ENCODE data around the gene IL7R.
"Not testable (repeated sequence)": the region's sequence is repeated elsewhere in the genome, so short reads cannot be mapped to it uniquely, and the experiment has no call there.

IL7R gene

DNA sequence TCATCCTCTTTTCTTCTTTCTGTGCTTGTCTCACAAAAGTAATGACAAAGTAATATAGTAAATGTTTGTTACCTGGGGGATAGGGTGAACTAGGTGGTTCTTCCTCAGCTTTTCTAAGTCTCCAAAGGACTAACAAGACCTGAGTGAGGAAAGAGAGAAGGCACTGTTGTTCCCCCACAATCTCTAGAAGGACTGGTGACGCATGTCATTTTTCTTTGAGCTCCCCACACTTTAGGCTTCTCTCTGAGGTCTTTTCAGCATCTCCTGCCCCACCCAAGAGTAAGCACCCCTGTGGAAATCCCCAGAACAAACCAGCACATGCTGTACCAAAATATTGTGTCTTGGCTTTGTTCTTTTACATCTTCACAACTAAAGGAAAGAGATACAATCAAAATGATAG, 2.4 kb upstream of the IL7R start (continued):
- no peak for TF ChIP-seq ZNF2 (tag by site-specific recombination; IDR thresholded peaks at IDR 0.05)
- TF ChIP-seq ZNF670 (tag by site-specific recombination; IDR thresholded peaks at IDR 0.05; ENCODE audit: low read depth) = no peak
- no peak for TF ChIP-seq ZNF341 (tag by site-specific recombination; IDR thresholded peaks at IDR 0.05; ENCODE audit: low read depth)
- TF ChIP-seq HOXC10 (CRISPR knock-in tag; IDR thresholded peaks at IDR 0.05) = no peak
- TF ChIP-seq ZNF600 (tag by site-specific recombination; IDR thresholded peaks at IDR 0.05) = no peak
- no peak for TF ChIP-seq ZNF629 (tag by site-specific recombination; IDR thresholded peaks at IDR 0.05)
- no peak for TF ChIP-seq HOXA7 (CRISPR knock-in tag; IDR thresholded peaks at IDR 0.05; ENCODE audit: borderline replicate concordance)
- no peak for TF ChIP-seq MYNN (tag by site-specific recombination; IDR thresholded peaks at IDR 0.05; ENCODE audit: borderline replicate concordance)

DNA sequence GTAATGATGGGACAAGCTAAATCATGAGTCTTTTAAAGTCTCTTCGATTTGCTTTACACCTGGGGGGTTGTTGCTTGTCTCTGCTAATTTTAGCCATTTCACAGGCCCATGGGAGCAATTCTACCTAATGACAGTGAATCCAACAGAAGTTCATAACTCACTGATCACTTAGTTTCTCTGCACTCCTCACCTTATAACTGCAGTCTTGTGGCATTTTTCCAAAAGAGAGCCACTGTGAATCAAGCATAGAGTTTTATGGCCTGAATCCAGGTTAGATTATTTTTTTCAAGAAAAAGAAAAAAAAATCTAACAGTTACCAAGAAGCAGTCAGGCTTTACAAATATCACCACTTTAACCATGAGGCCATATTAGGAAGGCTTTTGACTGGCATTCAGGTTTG, 1.5 kb upstream of the IL7R start:
- peaks cover 4% of the 10 kb centered on the region for H3K4me1 ChIP-seq (ENCODE audit: control insufficient read depth, insufficient read depth, low read length)
- POLR2A ChIA-PET = no interaction called here

DNA sequence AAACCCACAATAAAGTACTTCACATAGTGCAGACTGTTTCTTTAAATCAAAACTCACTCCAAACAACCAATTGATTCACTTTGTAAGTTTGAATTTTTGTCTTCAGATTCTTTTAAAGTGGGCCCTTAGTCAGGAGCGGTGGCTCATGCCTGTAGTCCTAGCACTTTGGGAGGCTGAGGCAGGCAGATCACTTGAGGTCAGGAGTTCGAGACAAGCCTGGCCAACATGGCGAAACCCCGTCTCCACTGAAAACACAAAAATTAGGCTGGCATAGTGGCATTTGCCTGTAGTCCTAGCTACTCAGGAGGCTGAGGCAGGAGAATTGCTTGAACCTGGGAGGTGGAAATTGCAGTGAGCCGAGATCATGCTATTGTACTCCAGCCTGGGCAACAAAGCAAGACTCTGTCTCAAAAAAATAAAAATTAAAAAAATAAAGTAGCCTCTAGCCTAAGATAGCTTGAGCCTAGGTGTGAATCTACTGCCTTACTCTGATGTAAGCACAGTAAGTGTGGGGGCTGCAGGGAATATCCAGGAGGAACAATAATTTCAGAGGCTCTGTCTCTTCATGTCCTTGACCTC, 416 bp upstream of the IL7R start:
- CTCF ChIA-PET = interaction anchor here (1.3 kb wide), 1 partner anchor 69 kb away, joined by 4 read pairs; no protein-coding TSS in a partner anchor
- POLR2A ChIA-PET; H3K4me1 ChIP-seq (ENCODE audit: control insufficient read depth, insufficient read depth, low read length); H3K27ac ChIP-seq (ENCODE audit: extremely low read depth, low read depth, low read length); H3K36me3 ChIP-seq (ENCODE audit: control insufficient read depth in 2 of 2, insufficient read depth in 1 of 2, low read length in 2 of 2); H3K4me3 ChIP-seq (ENCODE audit: low read depth, low read length); H3K9me3 ChIP-seq (ENCODE audit: control insufficient read depth, insufficient read depth, low read depth, low read length): not testable (repeated sequence)

More for the DNA sequence above, 1.5 kb upstream of the IL7R start:
- no peaks in the 10 kb centered on the region for H3K36me3 ChIP-seq (ENCODE audit: control insufficient read depth in 2 of 2, insufficient read depth in 1 of 2, low read length in 2 of 2)
- H3K9me3 ChIP-seq (ENCODE audit: control insufficient read depth, insufficient read depth, low read depth, low read length) = no peaks in the 10 kb centered on the region; the same call in 1 of the 2 replicates
- TF ChIP-seq ZNF23 (tag by site-specific recombination; IDR thresholded peaks at IDR 0.05; ENCODE audit: borderline replicate concordance) (no peak), ZBTB7A (tag by site-specific recombination; IDR thresholded peaks at IDR 0.05; ENCODE audit: low read depth) (no peak), ZBTB21 (tag by site-specific recombination; IDR thresholded peaks at IDR 0.05) (no peak)
- TF ChIP-seq, protein P1, sequence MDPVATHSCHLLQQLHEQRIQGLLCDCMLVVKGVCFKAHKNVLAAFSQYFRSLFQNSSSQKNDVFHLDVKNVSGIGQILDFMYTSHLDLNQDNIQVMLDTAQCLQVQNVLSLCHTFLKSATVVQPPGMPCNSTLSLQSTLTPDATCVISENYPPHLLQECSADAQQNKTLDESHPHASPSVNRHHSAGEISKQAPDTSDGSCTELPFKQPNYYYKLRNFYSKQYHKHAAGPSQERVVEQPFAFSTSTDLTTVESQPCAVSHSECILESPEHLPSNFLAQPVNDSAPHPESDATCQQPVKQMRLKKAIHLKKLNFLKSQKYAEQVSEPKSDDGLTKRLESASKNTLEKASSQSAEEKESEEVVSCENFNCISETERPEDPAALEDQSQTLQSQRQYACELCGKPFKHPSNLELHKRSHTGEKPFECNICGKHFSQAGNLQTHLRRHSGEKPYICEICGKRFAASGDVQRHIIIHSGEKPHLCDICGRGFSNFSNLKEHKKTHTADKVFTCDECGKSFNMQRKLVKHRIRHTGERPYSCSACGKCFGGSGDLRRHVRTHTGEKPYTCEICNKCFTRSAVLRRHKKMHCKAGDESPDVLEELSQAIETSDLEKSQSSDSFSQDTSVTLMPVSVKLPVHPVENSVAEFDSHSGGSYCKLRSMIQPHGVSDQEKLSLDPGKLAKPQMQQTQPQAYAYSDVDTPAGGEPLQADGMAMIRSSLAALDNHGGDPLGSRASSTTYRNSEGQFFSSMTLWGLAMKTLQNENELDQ (tag by site-specific recombination; IDR thresholded peaks at IDR 0.05; ENCODE audit: low read depth) = no peak
- H3K4me3 ChIP-seq (ENCODE audit: low read depth, low read length) = no peak overlapping the region
- CTCF ChIA-PET = no interaction called here
- H3K27ac ChIP-seq (ENCODE audit: extremely low read depth, low read depth, low read length) = no peak overlapping the region

DNA sequence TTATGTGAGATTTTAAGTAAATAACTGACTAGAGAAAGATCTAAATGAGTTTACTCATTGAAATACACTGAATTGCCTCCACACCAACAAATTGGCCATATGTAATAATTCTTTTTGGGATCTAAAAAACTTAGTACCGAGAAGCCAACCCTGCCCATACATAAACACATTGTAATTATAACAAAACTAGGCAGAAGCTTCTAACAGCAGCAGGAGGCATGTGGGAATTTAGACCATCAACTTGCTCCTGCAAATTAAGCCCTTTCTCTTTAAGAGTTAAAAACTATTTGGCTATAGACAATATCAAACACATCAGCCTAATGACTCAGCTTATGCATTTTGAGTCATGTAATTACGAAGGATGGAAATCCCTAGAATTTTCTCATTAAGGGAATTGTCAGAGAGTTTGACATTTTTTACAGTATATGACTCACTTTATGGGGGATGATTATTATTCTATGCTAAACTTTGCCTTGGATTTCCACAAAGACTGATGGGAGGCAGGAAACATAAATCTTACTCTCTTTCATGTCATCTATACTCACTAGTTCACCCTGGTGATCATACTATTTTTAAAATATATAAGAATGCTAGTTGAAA, 1.0 kb downstream of the IL7R start:
- Histone ChIP-seq H3K9me3 (ENCODE audit: control insufficient read depth, insufficient read depth, low read depth, low read length) (no peaks in the 10 kb centered on the region; the same call in 1 of the 2 replicates), H3K27ac (ENCODE audit: extremely low read depth, low read depth, low read length) (no peak overlapping the region), H3K36me3 (ENCODE audit: control insufficient read depth in 2 of 2, insufficient read depth in 1 of 2, low read length in 2 of 2) (no peaks in the 10 kb centered on the region), H3K4me1 (ENCODE audit: control insufficient read depth, insufficient read depth, low read length) (peaks cover 4% of the 10 kb centered on the region), H3K4me3 (ENCODE audit: low read depth, low read length) (no peak overlapping the region)
- TF ChIP-seq ZEB2 (tag by site-specific recombination; IDR thresholded peaks at IDR 0.05) (0 out of 2 replicates have a peak, but pooled peaks have one; percentile 27), HOXC10 (CRISPR knock-in tag; IDR thresholded peaks at IDR 0.05) (no peak), SP7 (tag by site-specific recombination; IDR thresholded peaks at IDR 0.05) (peak; percentile 21; the same call in 1 of the 2 replicates), ZNF140 (tag by site-specific recombination; IDR thresholded peaks at IDR 0.05) (no peak)
- TF ChIP-seq, protein P2, sequence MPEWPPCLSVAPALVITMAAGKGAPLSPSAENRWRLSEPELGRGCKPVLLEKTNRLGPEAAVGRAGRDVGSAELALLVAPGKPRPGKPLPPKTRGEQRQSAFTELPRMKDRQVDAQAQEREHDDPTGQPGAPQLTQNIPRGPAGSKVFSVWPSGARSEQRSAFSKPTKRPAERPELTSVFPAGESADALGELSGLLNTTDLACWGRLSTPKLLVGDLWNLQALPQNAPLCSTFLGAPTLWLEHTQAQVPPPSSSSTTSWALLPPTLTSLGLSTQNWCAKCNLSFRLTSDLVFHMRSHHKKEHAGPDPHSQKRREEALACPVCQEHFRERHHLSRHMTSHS (tag by site-specific recombination; IDR thresholded peaks at IDR 0.05) = no peak
- TF ChIP-seq, protein P3, sequence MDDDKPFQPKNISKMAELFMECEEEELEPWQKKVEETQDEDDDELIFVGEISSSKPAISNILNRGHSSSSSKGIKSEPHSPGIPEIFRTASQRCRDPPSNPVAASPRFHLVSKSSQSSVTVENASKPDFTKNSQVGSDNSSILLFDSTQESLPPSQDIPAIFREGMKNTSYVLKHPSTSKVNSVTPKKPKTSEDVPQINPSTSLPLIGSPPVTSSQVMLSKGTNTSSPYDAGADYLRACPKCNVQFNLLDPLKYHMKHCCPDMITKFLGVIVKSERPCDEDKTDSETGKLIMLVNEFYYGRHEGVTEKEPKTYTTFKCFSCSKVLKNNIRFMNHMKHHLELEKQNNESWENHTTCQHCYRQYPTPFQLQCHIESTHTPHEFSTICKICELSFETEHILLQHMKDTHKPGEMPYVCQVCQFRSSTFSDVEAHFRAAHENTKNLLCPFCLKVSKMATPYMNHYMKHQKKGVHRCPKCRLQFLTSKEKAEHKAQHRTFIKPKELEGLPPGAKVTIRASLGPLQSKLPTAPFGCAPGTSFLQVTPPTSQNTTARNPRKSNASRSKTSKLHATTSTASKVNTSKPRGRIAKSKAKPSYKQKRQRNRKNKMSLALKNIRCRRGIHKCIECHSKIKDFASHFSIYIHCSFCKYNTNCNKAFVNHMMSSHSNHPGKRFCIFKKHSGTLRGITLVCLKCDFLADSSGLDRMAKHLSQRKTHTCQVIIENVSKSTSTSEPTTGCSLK (tag by site-specific recombination; IDR thresholded peaks at IDR 0.05) = no peak
- TF ChIP-seq, protein P4, sequence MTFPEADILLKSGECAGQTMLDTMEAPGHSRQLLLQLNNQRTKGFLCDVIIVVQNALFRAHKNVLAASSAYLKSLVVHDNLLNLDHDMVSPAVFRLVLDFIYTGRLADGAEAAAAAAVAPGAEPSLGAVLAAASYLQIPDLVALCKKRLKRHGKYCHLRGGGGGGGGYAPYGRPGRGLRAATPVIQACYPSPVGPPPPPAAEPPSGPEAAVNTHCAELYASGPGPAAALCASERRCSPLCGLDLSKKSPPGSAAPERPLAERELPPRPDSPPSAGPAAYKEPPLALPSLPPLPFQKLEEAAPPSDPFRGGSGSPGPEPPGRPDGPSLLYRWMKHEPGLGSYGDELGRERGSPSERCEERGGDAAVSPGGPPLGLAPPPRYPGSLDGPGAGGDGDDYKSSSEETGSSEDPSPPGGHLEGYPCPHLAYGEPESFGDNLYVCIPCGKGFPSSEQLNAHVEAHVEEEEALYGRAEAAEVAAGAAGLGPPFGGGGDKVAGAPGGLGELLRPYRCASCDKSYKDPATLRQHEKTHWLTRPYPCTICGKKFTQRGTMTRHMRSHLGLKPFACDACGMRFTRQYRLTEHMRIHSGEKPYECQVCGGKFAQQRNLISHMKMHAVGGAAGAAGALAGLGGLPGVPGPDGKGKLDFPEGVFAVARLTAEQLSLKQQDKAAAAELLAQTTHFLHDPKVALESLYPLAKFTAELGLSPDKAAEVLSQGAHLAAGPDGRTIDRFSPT (tag by site-specific recombination; IDR thresholded peaks at IDR 0.05) = peak; percentile 58; the same call in 1 of the 2 replicates
- CTCF ChIA-PET = interaction anchor here (0.6 to 1.1 kb wide), 3 partner anchors 15 to 69 kb away, joined by 3 to 4 read pairs (median 4); no protein-coding TSS in a partner anchor
- POLR2A ChIA-PET = no interaction called here

All from HEK293 (cell line).